Measurements from ENCODE around the gene MTMR10.

Gene MTMR10

GRCh38 chr15:31012455-31012854, 21.0 kb upstream of the MTMR10 start:
- no peak for DNase-seq (ENCODE audit: low read depth)

- DNase-seq (ENCODE audit: low read depth): no peak
These were observed 18.6 kb upstream of the MTMR10 start for GRCh38 chr15:31010036-31010435.

GRCh38 chr15:31005660-31006059, 14.2 kb upstream of the MTMR10 start:
- no peak for DNase-seq (ENCODE audit: low read depth)

GRCh38 chr15:31004220-31004733, 12.8 kb upstream of the MTMR10 start:
- DNase-seq (ENCODE audit: low read depth): no peak

GRCh38 chr15:31001702-31002101, 10.3 kb upstream of the MTMR10 start:
- no peak for DNase-seq (ENCODE audit: low read depth)

GRCh38 chr15:30999729-31000128, 8.3 kb upstream of the MTMR10 start:
- DNase-seq (ENCODE audit: low read depth): no peak

GRCh38 chr15:30997270-30997669, 5.8 kb upstream of the MTMR10 start:
- no peak for DNase-seq (ENCODE audit: low read depth)

GRCh38 chr15:30992249-30992864, 929 bp upstream of the MTMR10 start:
- no peak for DNase-seq (ENCODE audit: low read depth)

GRCh38 chr15:30990446-30991254, 778 bp downstream of the MTMR10 start:
- DNase-seq (ENCODE audit: low read depth): no peak

- no peak for DNase-seq (ENCODE audit: low read depth)
These were observed 1.4 kb downstream of the MTMR10 start for GRCh38 chr15:30990036-30990435.

GRCh38 chr15:30985081-30985531, 6.3 kb downstream of the MTMR10 start:
- no peak for DNase-seq (ENCODE audit: low read depth)

GRCh38 chr15:30984542-30984941, 6.9 kb downstream of the MTMR10 start:
- no peak for DNase-seq (ENCODE audit: low read depth)

GRCh38 chr15:30984118-30984517, 7.3 kb downstream of the MTMR10 start:
- DNase-seq (ENCODE audit: low read depth): no peak

- DNase-seq (ENCODE audit: low read depth): no peak
These were observed 12.0 kb downstream of the MTMR10 start for GRCh38 chr15:30979457-30979856.

- no peak for DNase-seq (ENCODE audit: low read depth)
These were observed 13.1 kb downstream of the MTMR10 start for GRCh38 chr15:30978328-30978727.

- no peak for DNase-seq (ENCODE audit: low read depth)
These were observed 17.3 kb downstream of the MTMR10 start for GRCh38 chr15:30974112-30974511.

- DNase-seq (ENCODE audit: low read depth): no peak
These were observed 18.0 kb downstream of the MTMR10 start for GRCh38 chr15:30973379-30973778.

- no peak for DNase-seq (ENCODE audit: low read depth)
These were observed 21.7 kb downstream of the MTMR10 start for GRCh38 chr15:30969724-30970123.

- DNase-seq (ENCODE audit: low read depth): no peak
These were observed 27.7 kb downstream of the MTMR10 start for GRCh38 chr15:30963681-30964080.

GRCh38 chr15:30962659-30963058, 28.8 kb downstream of the MTMR10 start:
- DNase-seq (ENCODE audit: low read depth): no peak

GRCh38 chr15:30962079-30962478, 29.3 kb downstream of the MTMR10 start:
- no peak for DNase-seq (ENCODE audit: low read depth)

- DNase-seq (ENCODE audit: low read depth): no peak
These were observed 33.2 kb downstream of the MTMR10 start for GRCh38 chr15:30958219-30958618.

Measured in stimulated activated CD8-positive, alpha-beta memory T cell treated with anti-CD3 and anti-CD28 coated beads, Interleukin-7, amount 100 ng/mL, for 24 hours (primary cell).